Measurements from ENCODE around the gene ERBB2. TPM values are rescaled to one million over a fixed set of nuclear protein-coding genes. Genes with fewer than 3 reads are reported as not detected.
A peak's percentile ranks its signal among the peaks of the same experiment; 100 is the strongest.

The ERBB2 gene
- total and polyA plus RNA-seq, 2 of the 13 experiments (the other 11 are each of a cell fraction or from before 2014, with no cell fraction given) = 57.7 to 64.1 TPM

DNA sequence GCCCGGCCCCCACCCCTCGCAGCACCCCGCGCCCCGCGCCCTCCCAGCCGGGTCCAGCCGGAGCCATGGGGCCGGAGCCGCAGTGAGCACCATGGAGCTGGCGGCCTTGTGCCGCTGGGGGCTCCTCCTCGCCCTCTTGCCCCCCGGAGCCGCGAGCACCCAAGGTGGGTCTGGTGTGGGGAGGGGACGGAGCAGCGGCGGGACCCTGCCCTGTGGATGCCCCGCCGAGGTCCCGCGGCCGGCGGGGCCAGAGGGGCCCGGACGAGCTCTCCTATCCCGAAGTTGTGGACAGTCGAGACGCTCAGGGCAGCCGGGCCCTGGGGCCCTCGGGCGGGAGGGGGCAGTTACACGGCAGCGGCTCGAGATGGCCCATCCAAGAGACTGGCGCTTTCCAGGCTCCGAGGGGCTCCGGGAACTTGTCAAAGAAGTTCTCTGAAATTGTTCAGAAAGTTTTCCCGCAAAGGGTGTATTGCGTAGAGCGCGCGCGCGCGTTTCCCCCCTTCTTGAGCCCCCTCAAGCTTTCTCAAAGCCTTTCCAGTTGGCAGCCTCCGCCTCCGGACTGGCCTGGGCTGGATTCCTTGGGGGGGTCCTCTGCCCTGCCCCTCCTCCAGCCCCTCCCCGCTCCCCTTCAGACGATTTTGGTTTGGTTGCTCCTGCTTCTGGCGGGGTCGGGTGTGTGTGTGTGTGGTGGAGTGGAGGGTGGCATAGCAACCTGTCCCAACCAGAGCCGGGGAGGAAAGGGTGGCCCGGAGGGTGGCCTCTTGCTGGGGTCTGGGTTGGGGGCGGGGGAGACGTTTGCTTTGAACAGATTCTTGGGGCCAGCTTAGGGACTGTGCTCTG is 504 bp downstream of the ERBB2 start (continued):
- TF ChIP-seq, protein P1, sequence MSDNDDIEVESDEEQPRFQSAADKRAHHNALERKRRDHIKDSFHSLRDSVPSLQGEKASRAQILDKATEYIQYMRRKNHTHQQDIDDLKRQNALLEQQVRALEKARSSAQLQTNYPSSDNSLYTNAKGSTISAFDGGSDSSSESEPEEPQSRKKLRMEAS (IDR thresholded peaks at IDR 0.05) = peak; percentile 22; the same call in 1 of the 2 replicates
- peak; percentile 68; the same call in 1 of the 2 replicates for TF ChIP-seq ZNF256 (CRISPR knock-in tag; conservative IDR thresholded peaks at IDR 0.05)
- TF ChIP-seq ZNF230 (CRISPR knock-in tag; IDR thresholded peaks at IDR 0.05) = 0 out of 2 replicates have a peak, but pooled peaks have one; percentile 13
- peak; percentile 87 for TF ChIP-seq KDM2A (CRISPR knock-in tag; IDR thresholded peaks at IDR 0.05; ENCODE audit: borderline replicate concordance, low read depth)
- TF ChIP-seq ZNF792 (CRISPR knock-in tag; IDR thresholded peaks at IDR 0.05) = no peak; the same call in 1 of the 2 replicates
- TF ChIP-seq, protein P2, sequence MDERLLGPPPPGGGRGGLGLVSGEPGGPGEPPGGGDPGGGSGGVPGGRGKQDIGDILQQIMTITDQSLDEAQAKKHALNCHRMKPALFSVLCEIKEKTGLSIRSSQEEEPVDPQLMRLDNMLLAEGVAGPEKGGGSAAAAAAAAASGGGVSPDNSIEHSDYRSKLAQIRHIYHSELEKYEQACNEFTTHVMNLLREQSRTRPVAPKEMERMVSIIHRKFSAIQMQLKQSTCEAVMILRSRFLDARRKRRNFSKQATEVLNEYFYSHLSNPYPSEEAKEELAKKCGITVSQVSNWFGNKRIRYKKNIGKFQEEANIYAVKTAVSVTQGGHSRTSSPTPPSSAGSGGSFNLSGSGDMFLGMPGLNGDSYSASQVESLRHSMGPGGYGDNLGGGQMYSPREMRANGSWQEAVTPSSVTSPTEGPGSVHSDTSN (CRISPR knock-in tag; IDR thresholded peaks at IDR 0.05) = no peak
- TF ChIP-seq PPARG (CRISPR knock-in tag; conservative IDR thresholded peaks at IDR 0.05) = no peak
- TF ChIP-seq, protein P3, sequence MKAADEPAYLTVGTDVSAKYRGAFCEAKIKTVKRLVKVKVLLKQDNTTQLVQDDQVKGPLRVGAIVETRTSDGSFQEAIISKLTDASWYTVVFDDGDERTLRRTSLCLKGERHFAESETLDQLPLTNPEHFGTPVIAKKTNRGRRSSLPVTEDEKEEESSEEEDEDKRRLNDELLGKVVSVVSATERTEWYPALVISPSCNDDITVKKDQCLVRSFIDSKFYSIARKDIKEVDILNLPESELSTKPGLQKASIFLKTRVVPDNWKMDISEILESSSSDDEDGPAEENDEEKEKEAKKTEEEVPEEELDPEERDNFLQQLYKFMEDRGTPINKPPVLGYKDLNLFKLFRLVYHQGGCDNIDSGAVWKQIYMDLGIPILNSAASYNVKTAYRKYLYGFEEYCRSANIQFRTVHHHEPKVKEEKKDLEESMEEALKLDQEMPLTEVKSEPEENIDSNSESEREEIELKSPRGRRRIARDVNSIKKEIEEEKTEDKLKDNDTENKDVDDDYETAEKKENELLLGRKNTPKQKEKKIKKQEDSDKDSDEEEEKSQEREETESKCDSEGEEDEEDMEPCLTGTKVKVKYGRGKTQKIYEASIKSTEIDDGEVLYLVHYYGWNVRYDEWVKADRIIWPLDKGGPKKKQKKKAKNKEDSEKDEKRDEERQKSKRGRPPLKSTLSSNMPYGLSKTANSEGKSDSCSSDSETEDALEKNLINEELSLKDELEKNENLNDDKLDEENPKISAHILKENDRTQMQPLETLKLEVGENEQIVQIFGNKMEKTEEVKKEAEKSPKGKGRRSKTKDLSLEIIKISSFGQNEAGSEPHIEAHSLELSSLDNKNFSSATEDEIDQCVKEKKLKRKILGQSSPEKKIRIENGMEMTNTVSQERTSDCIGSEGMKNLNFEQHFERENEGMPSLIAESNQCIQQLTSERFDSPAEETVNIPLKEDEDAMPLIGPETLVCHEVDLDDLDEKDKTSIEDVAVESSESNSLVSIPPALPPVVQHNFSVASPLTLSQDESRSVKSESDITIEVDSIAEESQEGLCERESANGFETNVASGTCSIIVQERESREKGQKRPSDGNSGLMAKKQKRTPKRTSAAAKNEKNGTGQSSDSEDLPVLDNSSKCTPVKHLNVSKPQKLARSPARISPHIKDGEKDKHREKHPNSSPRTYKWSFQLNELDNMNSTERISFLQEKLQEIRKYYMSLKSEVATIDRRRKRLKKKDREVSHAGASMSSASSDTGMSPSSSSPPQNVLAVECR (CRISPR knock-in tag; IDR thresholded peaks at IDR 0.05; ENCODE audit: borderline replicate concordance) = peak; percentile 53; the same call in 1 of the 2 replicates
- TF ChIP-seq ZNF468 (CRISPR knock-in tag; IDR thresholded peaks at IDR 0.05) = no peak
